Left lung (tissue), 10 donors: Measurements from ENCODE around the gene TSPAN9. TPM values are rescaled to one million over a fixed set of nuclear protein-coding genes. Genes with fewer than 3 reads are reported as not detected.

ENCODE experiments used
- ATAC-seq: fragments of 200-7000 bp; cut with Tn5 transposase; one replicate; pipeline ENCODE4 v1.9.1; 2020; ENCODE audit warnings: moderate library complexity
- DNase-seq, 4 donors: peaks; one replicate each; pipeline ENCODE4 v3.0.0-alpha.2; 2013 to 2020
- H3K27ac ChIP-seq, 2 donors: fragments of 200-600 bp; sonication (generic) in 1 of 2; one replicate each; pipeline versions ENCODE4 v1.5.0 to v1.8.0; 2020 to 2021
- H3K27me3 ChIP-seq, 2 donors: fragments of 200-600 bp; sonication (generic) in 1 of 2; one replicate each; pipeline versions ENCODE4 v1.5.0 to v1.8.0; 2020 to 2021
- H3K36me3 ChIP-seq, 2 donors: fragments of 200-600 bp; sonication (generic) in 1 of 2; one replicate each; pipeline versions ENCODE4 v1.5.0 to v1.8.0; 2020 to 2021
- H3K4me1 ChIP-seq, 2 donors: fragments of 200-600 bp; one replicate each; pipeline ENCODE4 v1.8.0; 2021
- H3K4me3 ChIP-seq, 2 donors: fragments of 200-600 bp; sonication (generic) in 1 of 2; one replicate each; pipeline versions ENCODE4 v1.5.0 to v1.8.0; 2020 to 2021; ENCODE audit warnings: mild to moderate bottlenecking in 1 of 2
- H3K9me3 ChIP-seq, 2 donors: fragments of 200-600 bp; sonication (generic) in 1 of 2; one replicate each; pipeline versions ENCODE4 v1.5.0 to v1.8.0; 2020 to 2021
- intact Hi-C, 2 donors: fragments of 100-400 bp; cut with DNase I; formaldehyde crosslinking; loops; one replicate each; pipeline versions ENCODE4 v1.11.2 to v1.14.2; 2022
- polyA plus RNA-seq, 6 donors: library from polyadenylated mRNA; unstranded; fragments of 120-200 nt; gene quantifications; one replicate each; pipeline ENCODE4 v1.2.1, GENCODE V29; 2013; ENCODE audit not compliant: insufficient read length in 6 of 6
- total RNA-seq, 2 donors: library from RNA; stranded (reverse); fragmentation: NEBNext Ultra II Directional; extraction: Animal tissue kit (Norgen Biotek cat#: 25700); gene quantifications; one replicate each; pipeline ENCODE4 v1.2.1, GENCODE V29; 2021
- TF ChIP-seq, protein P1 (sequence below), 2 donors: fragments of 200-600 bp; sonication (generic) in 1 of 2; IDR thresholded peaks; one replicate each; pipeline versions ENCODE4 v1.5.0 to v1.8.0; 2021; ENCODE audit warnings: antibody characterized with exemption in 2 of 2
- donor health status: DM: no; HTN: yes; CAD: no.
- donor health status: DM: no; HTN: no; CAD: no.

TSPAN9 gene
- total and polyA plus RNA-seq, 8 donors, result 35.6 to 98.6 (median 81.3) TPM

DNA sequence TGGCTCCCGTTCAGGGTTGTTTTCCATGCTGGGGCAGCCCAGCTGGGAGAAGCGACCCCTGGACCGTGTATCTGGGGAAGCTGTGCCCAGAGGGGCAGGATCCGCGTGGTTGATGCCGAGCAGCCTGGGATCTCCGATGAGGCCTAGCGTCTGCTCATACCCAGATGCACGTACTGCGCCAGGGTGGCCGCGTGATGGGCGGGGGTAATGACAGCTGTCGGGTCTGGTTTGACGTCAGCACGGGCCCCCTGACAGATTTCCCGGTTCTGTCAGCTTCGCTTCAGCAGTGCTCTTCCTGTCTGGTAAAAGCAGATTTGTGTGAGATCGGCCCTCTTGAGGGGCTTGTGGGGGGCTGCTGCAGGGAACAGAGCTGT, 147.3 kb downstream of the TSPAN9 start:
- Histone ChIP-seq H3K9me3 (peaks cover 0 to 4% of the 10 kb centered on the region in 2 donors), H3K27me3 (no peaks in the 10 kb centered on the region), H3K36me3 (no peaks in the 10 kb centered on the region), H3K4me1 (peaks cover 0 to 14% of the 10 kb centered on the region in 2 donors), H3K4me3 (no peak overlapping the region), H3K27ac (peak overlapping the region in 1 of 2 donors; percentile 33)
- TF ChIP-seq, protein P1, sequence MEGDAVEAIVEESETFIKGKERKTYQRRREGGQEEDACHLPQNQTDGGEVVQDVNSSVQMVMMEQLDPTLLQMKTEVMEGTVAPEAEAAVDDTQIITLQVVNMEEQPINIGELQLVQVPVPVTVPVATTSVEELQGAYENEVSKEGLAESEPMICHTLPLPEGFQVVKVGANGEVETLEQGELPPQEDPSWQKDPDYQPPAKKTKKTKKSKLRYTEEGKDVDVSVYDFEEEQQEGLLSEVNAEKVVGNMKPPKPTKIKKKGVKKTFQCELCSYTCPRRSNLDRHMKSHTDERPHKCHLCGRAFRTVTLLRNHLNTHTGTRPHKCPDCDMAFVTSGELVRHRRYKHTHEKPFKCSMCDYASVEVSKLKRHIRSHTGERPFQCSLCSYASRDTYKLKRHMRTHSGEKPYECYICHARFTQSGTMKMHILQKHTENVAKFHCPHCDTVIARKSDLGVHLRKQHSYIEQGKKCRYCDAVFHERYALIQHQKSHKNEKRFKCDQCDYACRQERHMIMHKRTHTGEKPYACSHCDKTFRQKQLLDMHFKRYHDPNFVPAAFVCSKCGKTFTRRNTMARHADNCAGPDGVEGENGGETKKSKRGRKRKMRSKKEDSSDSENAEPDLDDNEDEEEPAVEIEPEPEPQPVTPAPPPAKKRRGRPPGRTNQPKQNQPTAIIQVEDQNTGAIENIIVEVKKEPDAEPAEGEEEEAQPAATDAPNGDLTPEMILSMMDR (IDR thresholded peaks at IDR 0.05), result no peak
- DNase-seq (peak in 1 of 4 donors; percentile 72), ATAC-seq (no peak)
- intact Hi-C loops, result no loop called here

DNA sequence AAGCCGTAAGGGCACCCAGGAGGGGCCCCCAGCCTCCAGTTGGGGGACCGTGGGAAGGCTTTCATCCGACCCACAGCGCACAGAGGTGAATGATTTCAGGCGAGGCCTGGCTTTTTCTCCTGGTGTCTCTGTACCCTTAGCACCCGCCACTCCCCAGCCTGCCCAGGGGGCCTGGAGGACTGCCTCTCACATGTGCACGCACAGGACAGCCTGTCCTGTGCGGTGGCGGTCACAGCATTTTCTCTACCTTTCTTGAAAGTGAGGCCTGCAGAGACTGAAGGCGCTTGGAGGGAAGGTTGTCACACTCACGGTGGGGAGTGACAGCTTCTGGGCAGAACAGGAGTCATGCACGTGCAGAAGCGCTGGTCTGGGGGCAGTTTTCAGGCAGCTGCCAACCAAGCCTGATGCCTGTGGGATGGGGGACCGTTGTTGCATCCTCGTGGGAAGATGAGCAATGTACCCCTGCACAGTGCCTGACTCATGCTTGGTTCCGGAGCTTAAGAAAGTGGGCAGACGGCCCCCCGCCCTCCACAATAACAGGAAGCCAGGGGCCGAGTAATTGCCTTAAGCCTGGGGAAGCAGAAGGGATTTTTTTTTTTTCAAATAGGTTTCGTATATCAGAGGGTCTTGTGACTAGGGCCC, 148.1 kb downstream of the TSPAN9 start:
- ATAC-seq (peak; percentile 25), DNase-seq (peak in 1 of 4 donors; percentile 66)
- intact Hi-C loops, result no loop called here
- Histone ChIP-seq H3K4me3 (no peak overlapping the region), H3K4me1 (peaks cover 0 to 13% of the 10 kb centered on the region in 2 donors), H3K36me3 (no peaks in the 10 kb centered on the region), H3K9me3 (peaks cover 0 to 4% of the 10 kb centered on the region in 2 donors), H3K27me3 (no peaks in the 10 kb centered on the region), H3K27ac (peak overlapping the region in 1 of 2 donors; percentile 33)
- TF ChIP-seq, protein P1 (IDR thresholded peaks at IDR 0.05), result no peak

DNA sequence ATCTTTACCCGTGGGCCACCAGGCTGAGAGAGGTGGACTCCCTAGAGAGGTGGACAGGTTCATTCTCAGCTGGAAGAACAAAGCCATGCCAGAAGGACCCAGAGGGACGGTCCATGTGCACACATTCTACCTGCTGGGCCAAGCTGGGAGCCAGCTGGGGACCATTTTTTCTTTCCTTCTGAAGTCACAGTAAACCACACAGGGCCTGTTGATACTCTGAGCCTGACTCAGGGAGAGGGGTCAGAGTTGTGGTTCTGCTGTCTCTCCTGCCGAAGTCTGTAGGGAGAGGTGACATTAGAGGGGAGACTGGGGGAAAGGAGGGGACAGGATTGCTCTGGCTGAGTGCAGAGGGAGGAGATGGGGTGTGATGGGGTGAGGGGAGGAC, 148.6 kb downstream of the TSPAN9 start:
- intact Hi-C loops, result no loop called here
- Histone ChIP-seq H3K9me3 (peaks cover 0 to 4% of the 10 kb centered on the region in 2 donors), H3K36me3 (no peaks in the 10 kb centered on the region), H3K4me1 (peaks cover 0 to 13% of the 10 kb centered on the region in 2 donors), H3K27ac (peak overlapping the region in 1 of 2 donors; percentile 13), H3K27me3 (no peaks in the 10 kb centered on the region), H3K4me3 (no peak overlapping the region)
- ATAC-seq (no peak), DNase-seq (peak in 1 of 4 donors; percentile 17)
- TF ChIP-seq, protein P1 (IDR thresholded peaks at IDR 0.05), result no peak

DNA sequence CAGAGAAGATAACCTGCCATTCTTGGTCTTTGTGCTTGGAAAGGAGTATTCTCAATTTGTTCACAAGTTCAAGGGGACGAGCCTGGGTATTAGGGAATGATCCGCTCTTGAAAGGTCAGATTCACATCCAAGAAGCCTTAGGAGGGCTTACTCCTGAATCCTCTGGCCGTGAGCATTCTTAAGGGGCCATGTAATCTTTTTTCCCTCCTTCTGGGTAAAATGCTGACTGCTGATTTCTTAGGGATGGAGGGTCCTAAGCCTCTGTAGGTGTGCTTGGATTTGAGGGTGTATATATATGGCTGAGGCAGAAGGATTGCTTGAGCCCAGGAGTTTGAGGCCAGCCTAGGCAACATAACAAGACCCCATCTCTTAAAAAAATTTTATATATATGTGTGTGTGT, 149.1 kb downstream of the TSPAN9 start:
- no peak overlapping the region for H3K4me3 ChIP-seq
- H3K27me3 ChIP-seq, result no peaks in the 10 kb centered on the region
- H3K9me3 ChIP-seq, result peaks cover 0 to 4% of the 10 kb centered on the region in 2 donors
- intact Hi-C loops, result no loop called here
- no peak for ATAC-seq
- TF ChIP-seq, protein P1 (IDR thresholded peaks at IDR 0.05), result no peak
- H3K27ac ChIP-seq, result no peak overlapping the region
- no peaks in the 10 kb centered on the region for H3K36me3 ChIP-seq
- no peak for DNase-seq
- H3K4me1 ChIP-seq, result peaks cover 0 to 13% of the 10 kb centered on the region in 2 donors

DNA sequence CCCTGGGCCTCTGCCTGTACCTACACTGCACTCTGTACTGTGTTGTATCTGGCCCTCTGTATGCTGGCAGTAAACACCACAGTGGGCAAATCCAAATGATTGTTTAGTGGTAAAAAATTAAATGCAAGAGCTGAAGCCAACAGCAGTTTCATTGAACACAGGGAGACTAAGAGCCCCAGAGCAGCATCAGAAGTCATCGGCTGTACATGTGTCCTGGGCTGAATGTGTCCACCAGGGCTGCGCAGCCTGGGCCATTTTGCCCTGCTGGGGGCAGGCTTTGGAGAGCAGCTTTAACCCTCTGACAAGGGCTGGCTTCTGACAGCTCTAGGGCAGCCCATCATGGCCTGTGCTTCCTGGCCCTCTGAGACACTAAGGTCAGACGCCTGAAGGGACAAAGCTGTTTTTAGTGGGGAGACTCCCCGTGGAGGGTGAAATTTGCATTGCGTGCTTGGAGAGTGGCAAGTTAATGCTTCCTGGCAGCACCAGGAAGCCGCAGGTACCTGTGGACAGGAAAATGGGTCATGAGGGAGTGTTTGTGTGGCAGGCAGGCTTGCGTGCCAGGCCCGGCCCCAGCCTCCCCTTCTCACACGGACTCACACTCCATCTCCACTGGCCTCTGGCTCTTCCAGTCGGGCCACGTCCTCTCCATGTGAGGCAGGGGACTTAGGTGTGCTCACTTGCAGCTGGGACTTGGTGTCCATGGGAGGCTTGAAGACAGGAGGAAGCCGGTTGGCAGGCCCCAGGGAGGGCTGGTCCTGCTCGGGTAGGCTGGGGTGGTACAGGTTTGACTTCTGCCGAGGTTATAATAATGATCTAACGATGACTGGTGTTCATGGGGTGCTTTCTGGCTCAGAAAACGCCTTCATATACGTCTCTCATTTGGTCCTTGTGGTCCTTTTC, 150.1 kb downstream of the TSPAN9 start:
- Histone ChIP-seq H3K36me3 (no peaks in the 10 kb centered on the region), H3K27me3 (no peaks in the 10 kb centered on the region), H3K4me3 (no peak overlapping the region), H3K4me1 (peaks cover 0 to 13% of the 10 kb centered on the region in 2 donors), H3K9me3 (peaks cover 0 to 4% of the 10 kb centered on the region in 2 donors), H3K27ac (no peak overlapping the region)
- intact Hi-C loops, result no loop called here
- TF ChIP-seq, protein P1 (IDR thresholded peaks at IDR 0.05), result no peak
- no peak for ATAC-seq
- peak in 1 of 4 donors; percentile 59 for DNase-seq
